SK-N-SH treated with all-trans-retinoic acid at 6 μM for 48 hours (cell line): ENCODE data around the gene BNC2.

Experiments used
- ESRRG ChIP-seq: fragments of 250-450 bp; sonication (Bioruptor Pico); IDR thresholded peaks from 2 replicates; pipeline ENCODE4 v1.6.1; 2021; ENCODE audit warnings: mild to moderate bottlenecking
- SNAI2 ChIP-seq: fragments of 250-450 bp; sonication (Bioruptor Pico); IDR thresholded peaks from 2 replicates; pipeline ENCODE4 v1.5.0; 2020; ENCODE audit warnings: mild to moderate bottlenecking, moderate library complexity
- ZFP3 ChIP-seq: fragments of 250-450 bp; sonication (Bioruptor Pico); IDR thresholded peaks from 2 replicates; pipeline ENCODE4 v1.5.0; 2020; ENCODE audit warnings: mild to moderate bottlenecking, moderate library complexity

DNA sequence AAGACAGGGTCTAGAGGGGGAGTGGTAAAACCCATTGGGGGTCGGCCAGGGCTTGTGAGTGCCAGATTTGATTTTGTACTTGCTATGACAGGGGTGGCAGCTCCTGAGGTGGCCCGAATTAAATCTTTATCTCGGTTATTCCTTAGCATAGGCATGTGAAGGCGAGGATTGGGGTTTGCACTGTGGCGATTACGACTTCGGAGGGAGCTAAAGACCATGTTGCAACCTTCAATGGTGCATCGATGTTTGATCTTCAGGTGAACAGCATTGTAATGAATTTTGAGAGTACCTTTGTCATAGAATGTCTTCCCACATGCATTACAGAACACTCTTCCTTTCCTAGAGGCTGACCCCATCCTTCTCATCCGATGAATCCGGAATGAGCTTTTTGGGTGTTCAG lies 433.9 kb downstream of the BNC2 start:
- no peak for TF ChIP-seq SNAI2 (CRISPR knock-in tag)
- TF ChIP-seq ESRRG (CRISPR knock-in tag), result no peak
- no peak for TF ChIP-seq ZFP3 (CRISPR knock-in tag)
